WTC11 (cell line): ENCODE data around the gene N4BP2L2.

Experiments used
- NR3C1 ChIP-seq: sonication (generic); formaldehyde crosslinking; conservative IDR thresholded peaks from 2 replicates; pipeline ENCODE4 v1.8.1; 2023; ENCODE audit warnings: low read depth, mild to moderate bottlenecking, missing genetic modification reagents
- TF ChIP-seq, protein P1 (sequence below): fragments of 200-600 bp; IDR thresholded peaks from 2 replicates; pipeline ENCODE4 v1.8.0; 2022; ENCODE audit warnings: antibody characterized with exemption
- TF ChIP-seq, protein P2 (sequence below): sonication (generic); formaldehyde crosslinking; conservative IDR thresholded peaks from 2 replicates; pipeline ENCODE4 v1.8.1; 2022; ENCODE audit warnings: mild to moderate bottlenecking, missing genetic modification reagents
- TF ChIP-seq, protein P3 (sequence below): sonication (generic); formaldehyde crosslinking; IDR thresholded peaks from 2 replicates; pipeline ENCODE4 v1.8.0; 2022; ENCODE audit warnings: mild to moderate bottlenecking, missing genetic modification reagents

DNA sequence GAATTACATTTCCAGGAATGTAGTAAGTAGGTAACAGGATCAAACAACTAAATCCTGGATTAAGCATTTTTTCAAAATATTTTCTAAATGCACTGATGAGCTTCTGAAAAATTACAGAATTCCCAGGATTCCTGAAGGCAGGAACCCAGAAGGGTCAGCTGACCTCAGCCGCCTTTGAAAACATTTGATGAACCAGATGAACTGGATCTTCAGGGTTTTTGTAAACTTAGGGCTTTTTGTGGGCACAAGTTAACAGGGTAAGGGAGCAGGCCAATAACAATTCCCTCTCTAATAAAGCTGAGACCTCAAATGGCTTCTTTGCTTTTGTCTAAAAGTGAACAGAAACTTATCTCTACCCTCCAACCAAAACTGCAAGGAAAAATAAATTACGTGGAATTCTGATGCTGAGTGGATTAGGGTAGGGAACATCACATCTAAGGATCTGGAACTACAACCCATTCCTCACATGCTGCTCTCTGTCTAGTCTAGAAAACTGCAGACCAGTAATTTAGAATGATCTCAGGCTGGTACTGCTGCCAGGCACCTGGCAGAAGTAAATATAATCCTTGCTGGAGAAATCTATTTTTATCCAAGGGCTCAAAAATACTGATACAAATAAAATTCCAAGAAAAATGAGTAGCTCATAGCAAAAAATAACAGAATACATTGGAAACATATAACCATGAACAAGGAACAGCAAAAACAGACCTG is 62.4 kb downstream of the N4BP2L2 start:
- TF ChIP-seq, protein P1, sequence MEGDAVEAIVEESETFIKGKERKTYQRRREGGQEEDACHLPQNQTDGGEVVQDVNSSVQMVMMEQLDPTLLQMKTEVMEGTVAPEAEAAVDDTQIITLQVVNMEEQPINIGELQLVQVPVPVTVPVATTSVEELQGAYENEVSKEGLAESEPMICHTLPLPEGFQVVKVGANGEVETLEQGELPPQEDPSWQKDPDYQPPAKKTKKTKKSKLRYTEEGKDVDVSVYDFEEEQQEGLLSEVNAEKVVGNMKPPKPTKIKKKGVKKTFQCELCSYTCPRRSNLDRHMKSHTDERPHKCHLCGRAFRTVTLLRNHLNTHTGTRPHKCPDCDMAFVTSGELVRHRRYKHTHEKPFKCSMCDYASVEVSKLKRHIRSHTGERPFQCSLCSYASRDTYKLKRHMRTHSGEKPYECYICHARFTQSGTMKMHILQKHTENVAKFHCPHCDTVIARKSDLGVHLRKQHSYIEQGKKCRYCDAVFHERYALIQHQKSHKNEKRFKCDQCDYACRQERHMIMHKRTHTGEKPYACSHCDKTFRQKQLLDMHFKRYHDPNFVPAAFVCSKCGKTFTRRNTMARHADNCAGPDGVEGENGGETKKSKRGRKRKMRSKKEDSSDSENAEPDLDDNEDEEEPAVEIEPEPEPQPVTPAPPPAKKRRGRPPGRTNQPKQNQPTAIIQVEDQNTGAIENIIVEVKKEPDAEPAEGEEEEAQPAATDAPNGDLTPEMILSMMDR, result no peak
- no peak for TF ChIP-seq NR3C1 (CRISPR knock-in tag)
- TF ChIP-seq, protein P2, sequence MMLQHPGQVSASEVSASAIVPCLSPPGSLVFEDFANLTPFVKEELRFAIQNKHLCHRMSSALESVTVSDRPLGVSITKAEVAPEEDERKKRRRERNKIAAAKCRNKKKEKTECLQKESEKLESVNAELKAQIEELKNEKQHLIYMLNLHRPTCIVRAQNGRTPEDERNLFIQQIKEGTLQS (CRISPR knock-in tag), result no peak
- TF ChIP-seq, protein P3, sequence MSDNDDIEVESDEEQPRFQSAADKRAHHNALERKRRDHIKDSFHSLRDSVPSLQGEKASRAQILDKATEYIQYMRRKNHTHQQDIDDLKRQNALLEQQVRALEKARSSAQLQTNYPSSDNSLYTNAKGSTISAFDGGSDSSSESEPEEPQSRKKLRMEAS (CRISPR knock-in tag), result no peak
